Gastroesophageal sphincter (tissue), 4 donors: ENCODE measurements around the gene NUP133. TPM values are rescaled to one million over a fixed set of nuclear protein-coding genes. Genes with fewer than 3 reads are reported as not detected.
A peak's percentile ranks its signal among the peaks of the same experiment; 100 is the strongest.

Experiments used
- ATAC-seq: fragments of 150-250 bp; one replicate; pipeline ENCODE4 v1.9.1; 2016; ENCODE audit warnings: mild to moderate bottlenecking, moderate library complexity
- H3K27ac ChIP-seq, 4 donors: fragments of 200-600 bp; sonication (generic) in 3 of 4; 1 replicate in 3 of 4; 2 replicates in 1 of 4; pipeline ENCODE4 v1.5.1; 2016 to 2019
- H3K27me3 ChIP-seq: fragments of 200-600 bp; sonication (generic); one replicate; pipeline ENCODE4 v1.5.1; 2019
- H3K36me3 ChIP-seq, 2 donors: fragments of 200-600 bp; sonication (generic); one replicate each; pipeline ENCODE4 v1.5.1; 2019; ENCODE audit warnings: control low read depth in 1 of 2
- H3K4me1 ChIP-seq, 3 donors: fragments of 200-600 bp; sonication (generic); 1 replicate in 2 of 3; 2 replicates in 1 of 3; pipeline ENCODE4 v1.5.1; 2016 to 2019; ENCODE audit warnings: control low read depth in 2 of 3
- H3K4me3 ChIP-seq, 2 donors: fragments of 200-600 bp; sonication (generic); one replicate each; pipeline ENCODE4 v1.5.1; 2019; ENCODE audit warnings: mild to moderate bottlenecking in 1 of 2, moderate library complexity in 1 of 2
- H3K9me3 ChIP-seq, 3 donors: fragments of 200-600 bp; sonication (generic); one replicate each; pipeline ENCODE4 v1.5.1; 2017 to 2019; ENCODE audit warnings: control low read depth in 2 of 3
- CTCF ChIP-seq, 4 experiments: fragments of 200-600 bp in 2 of 4; fragments of 450-650 bp in 2 of 4; sonication (generic) in 1 of 4; IDR thresholded peaks; one replicate each; pipeline ENCODE4 v1.5.1; 2017 to 2019; ENCODE audit warnings: antibody characterized with exemption in 4 of 4, mild to moderate bottlenecking in 2 of 4, moderate library complexity in 2 of 4
- EP300 ChIP-seq: sonication (generic); formaldehyde crosslinking; IDR thresholded peaks from one replicate; pipeline ENCODE4 v1.6.1; 2017; ENCODE audit warnings: antibody characterized with exemption, mild to moderate bottlenecking
- POLR2A ChIP-seq, 2 donors: fragments of 450-650 bp; IDR thresholded peaks; one replicate each; pipeline ENCODE4 v1.6.1; 2017; ENCODE audit warnings: antibody characterized with exemption in 2 of 2, mild to moderate bottlenecking in 2 of 2, moderate library complexity in 1 of 2
- POLR2AphosphoS5 ChIP-seq: sonication (generic); formaldehyde crosslinking; IDR thresholded peaks from one replicate; pipeline ENCODE4 v1.6.1; 2017; ENCODE audit warnings: antibody characterized with exemption
- WGBS, 2 donors: methylation state at CpG; one replicate each; pipeline ENCODE4 v1.1.5; 2018; ENCODE audit warnings: low coverage in 1 of 2; 5-methylcytosine and 5-hydroxymethylcytosine counted together
- total RNA-seq, 4 donors: library from RNA; depleted of rRNA; stranded (reverse); fragments of >200 nt; gene quantifications; one replicate each; pipeline ENCODE4 v1.1.0, GENCODE V29; 2016

NUP133 gene
- total RNA-seq, 4 donors from 2014 or later, result 20.5 to 30.2 (median 26.7) TPM

- Histone ChIP-seq H3K27me3 (peaks cover 78% of the 10 kb centered on the region), H3K4me3 (no peak overlapping the region), H3K27ac (no peak overlapping the region), H3K4me1 (peaks cover 0 to 46% (median 21%) of the 10 kb centered on the region in 3 donors), H3K9me3 (no peaks in the 10 kb centered on the region), H3K36me3 (no peaks in the 10 kb centered on the region)
- TF ChIP-seq POLR2AphosphoS5 (no peak), EP300 (no peak), POLR2A (IDR thresholded peaks at IDR 0.05) (no peak), CTCF (IDR thresholded peaks at IDR 0.05) (no peak)
- ATAC-seq, result no peak
- WGBS, 2 donors, result 9% methylated on average over 6 of the region's 19 CpGs; no CpG with 5 or more reads in 1 of the 2 donors
Observed at GRCh38 chr1:229433364-229434004, 74.7 kb downstream of the NUP133 start.

GRCh38 chr1:229432905-229433304 is 75.2 kb downstream of the NUP133 start:
- no peaks in the 10 kb centered on the region for H3K9me3 ChIP-seq
- no peaks in the 10 kb centered on the region for H3K36me3 ChIP-seq
- no peak overlapping the region for H3K27ac ChIP-seq
- TF ChIP-seq EP300, result no peak
- TF ChIP-seq POLR2A (IDR thresholded peaks at IDR 0.05), result no peak
- no peak for TF ChIP-seq CTCF (IDR thresholded peaks at IDR 0.05)
- no peak for TF ChIP-seq POLR2AphosphoS5
- H3K4me3 ChIP-seq, result no peak overlapping the region
- WGBS, 2 donors, result no CpG with 5 or more reads among the region's 37 CpGs
- no peak for ATAC-seq
- peaks cover 83% of the 10 kb centered on the region for H3K27me3 ChIP-seq
- H3K4me1 ChIP-seq, result peaks cover 0 to 46% (median 21%) of the 10 kb centered on the region in 3 donors

- H3K4me1 ChIP-seq, result peaks cover 0 to 46% (median 21%) of the 10 kb centered on the region in 3 donors
- no CpG with 5 or more reads among the region's 38 CpGs for WGBS, 2 donors
Observed at GRCh38 chr1:229432116-229432461, 76.1 kb downstream of the NUP133 start.

GRCh38 chr1:229431284-229432115 is 76.6 kb downstream of the NUP133 start:
- WGBS, 2 donors, result 0 to 6% methylated on average over 2 to 13 of the region's 65 CpGs
- H3K4me1 ChIP-seq, result peaks cover 0 to 46% (median 21%) of the 10 kb centered on the region in 3 donors
- no peak for ATAC-seq
- no peaks in the 10 kb centered on the region for H3K36me3 ChIP-seq
- no peaks in the 10 kb centered on the region for H3K9me3 ChIP-seq
- no peak for TF ChIP-seq CTCF (IDR thresholded peaks at IDR 0.05)
- no peak for TF ChIP-seq EP300
- TF ChIP-seq POLR2AphosphoS5, result no peak
- no peak for TF ChIP-seq POLR2A (IDR thresholded peaks at IDR 0.05)
- H3K27ac ChIP-seq, result no peak overlapping the region
- peak overlapping the region in 1 of 2 donors; percentile 32 for H3K4me3 ChIP-seq
- H3K27me3 ChIP-seq, result peaks cover 97% of the 10 kb centered on the region

More at GRCh38 chr1:229432116-229432461, 76.1 kb downstream of the NUP133 start:
- peaks cover 91% of the 10 kb centered on the region for H3K27me3 ChIP-seq
- TF ChIP-seq EP300, result no peak
- no peak for TF ChIP-seq CTCF (IDR thresholded peaks at IDR 0.05)
- TF ChIP-seq POLR2A (IDR thresholded peaks at IDR 0.05), result no peak
- no peak for TF ChIP-seq POLR2AphosphoS5
- no peak for ATAC-seq
- no peak overlapping the region for H3K27ac ChIP-seq
- H3K4me3 ChIP-seq, result peak overlapping the region in 1 of 2 donors; percentile 32
- no peaks in the 10 kb centered on the region for H3K9me3 ChIP-seq
- H3K36me3 ChIP-seq, result no peaks in the 10 kb centered on the region
